IMR-90 (cell line): ENCODE results near the gene NKG7. TPM values are rescaled to one million over a fixed set of nuclear protein-coding genes. Genes with fewer than 3 reads are reported as not detected.

Experiments used
- ATAC-seq: fragments of 200-7000 bp; cut with Tn5 transposase; 2 replicates; pipeline ENCODE4 v1.9.1; 2020; ENCODE audit warnings: low read depth, mild to moderate bottlenecking, moderate library complexity
- BruUV-seq: library from RNA; stranded (reverse); fragments of 400-500 nt; replicated peaks from 2 replicates; lab custom pipeline; 2021; lab: Mats Ljungman, UMichigan
- CTCF ChIA-PET: fragments of 300-600 bp; formaldehyde crosslinking; extraction: SDS; loops from one replicate; lab custom pipeline; 2021; ENCODE audit warnings: antibody characterized with exemption; lab: Yijun Ruan, JAX
- POLR2A ChIA-PET: fragments of 300-600 bp; sonication (Branson Sonifier 250); formaldehyde crosslinking; loops from one replicate; lab custom pipeline; 2022; ENCODE audit warnings: antibody characterized with exemption; ENCODE audit not compliant: unreplicated experiment; lab: Charles Lee
- DNase-seq: peaks from one replicate; pipeline ENCODE4 v3.0.0; 2013
- H2AFZ ChIP-seq: replicated peaks from 2 replicates; pipeline ENCODE3; 2013; ENCODE audit warnings: low read length, mild to moderate bottlenecking; ENCODE audit not compliant: poor library complexity
- H2AK5ac ChIP-seq: 2 replicates; pipeline ENCODE4 v1.6.1; 2013; ENCODE audit warnings: low read depth, low read length, inconsistent platforms
- H2AK9ac ChIP-seq: replicated peaks from 2 replicates; pipeline ENCODE3; 2013; ENCODE audit warnings: mild to moderate bottlenecking, low read depth, low read length, moderate library complexity; ENCODE audit not compliant: poor library complexity
- H2BK120ac ChIP-seq: 2 replicates; pipeline ENCODE4 v1.6.1; 2013; ENCODE audit warnings: low read depth, low read length, inconsistent platforms
- H2BK15ac ChIP-seq: 3 replicates; pipeline ENCODE4 v1.6.1; 2013; ENCODE audit warnings: low read depth, low read length, inconsistent platforms
- H2BK20ac ChIP-seq: 2 replicates; pipeline ENCODE4 v1.6.1; 2013; ENCODE audit warnings: low read depth, mild to moderate bottlenecking, inconsistent platforms, low read length, moderate library complexity
- H2BK5ac ChIP-seq: 2 replicates; pipeline ENCODE4 v1.6.1; 2013; ENCODE audit warnings: mild to moderate bottlenecking, low read depth, low read length, inconsistent platforms; ENCODE audit not compliant: poor library complexity, severe bottlenecking
- H3K14ac ChIP-seq: replicated peaks from 2 replicates; pipeline ENCODE4 v1.6.1; 2013; ENCODE audit warnings: low read depth, low read length, inconsistent platforms
- H3K18ac ChIP-seq: 2 replicates; pipeline ENCODE4 v1.6.1; 2013; ENCODE audit warnings: low read depth, low read length, control low read depth
- H3K23ac ChIP-seq: 2 replicates; pipeline ENCODE4 v1.6.1; 2013; ENCODE audit warnings: low read depth, low read length, inconsistent platforms
- H3K27ac ChIP-seq: 2 replicates; pipeline ENCODE4 v1.5.1; 2013; ENCODE audit warnings: mild to moderate bottlenecking, control low read depth, low read length; ENCODE audit not compliant: insufficient read depth
- H3K27me3 ChIP-seq: 2 replicates; pipeline ENCODE4 v1.6.1; 2013; ENCODE audit warnings: low read length; ENCODE audit not compliant: control insufficient read depth, insufficient read depth
- H3K36me3 ChIP-seq: 2 replicates; pipeline ENCODE4 v1.6.1; 2013; ENCODE audit warnings: low read length, mixed read lengths; ENCODE audit not compliant: control insufficient read depth, insufficient read depth
- H3K4ac ChIP-seq: 2 replicates; pipeline ENCODE4 v1.6.1; 2013; ENCODE audit warnings: low read depth, low read length, inconsistent platforms
- H3K4me1 ChIP-seq: 2 replicates; pipeline ENCODE4 v1.6.1; 2013; ENCODE audit warnings: low read length, mixed read lengths; ENCODE audit not compliant: control insufficient read depth, insufficient read depth
- H3K4me2 ChIP-seq: 2 replicates; pipeline ENCODE4 v1.6.1; 2013; ENCODE audit warnings: low read depth, mild to moderate bottlenecking, control low read depth, low read length, moderate library complexity
- H3K4me3 ChIP-seq: 2 replicates; pipeline ENCODE4 v1.5.1; 2013; ENCODE audit warnings: low read depth, mild to moderate bottlenecking, control low read depth, low read length, moderate library complexity; ENCODE audit not compliant: insufficient read depth
- H3K56ac ChIP-seq: 2 replicates; pipeline ENCODE4 v1.6.1; 2013; ENCODE audit warnings: low read length, inconsistent platforms; ENCODE audit not compliant: insufficient read depth; ENCODE audit errors: extremely low read depth
- H3K79me1 ChIP-seq, 2 experiments: 2 replicates each; pipeline ENCODE4 v1.6.1; 2013; ENCODE audit warnings: low read length in 2 of 2, inconsistent platforms in 1 of 2, low read depth in 1 of 2
- H3K9ac ChIP-seq: 2 replicates; pipeline ENCODE4 v1.6.1; 2013; ENCODE audit warnings: low read depth, low read length, control low read depth
- H3K9me1 ChIP-seq: 2 replicates; pipeline ENCODE4 v1.6.1; 2013; ENCODE audit warnings: low read length, inconsistent platforms; ENCODE audit not compliant: insufficient read depth
- H3K9me3 ChIP-seq: 2 replicates; pipeline ENCODE4 v1.6.1; 2013; ENCODE audit warnings: low read length; ENCODE audit not compliant: control insufficient read depth, insufficient read depth
- H4K20me1 ChIP-seq: 2 replicates; pipeline ENCODE4 v1.6.1; 2013; ENCODE audit warnings: low read length, inconsistent platforms; ENCODE audit not compliant: insufficient read depth
- H4K5ac ChIP-seq: 2 replicates; pipeline ENCODE4 v1.6.1; 2013; ENCODE audit warnings: mild to moderate bottlenecking, low read depth, low read length, control low read depth
- H4K8ac ChIP-seq, 2 experiments: 2 replicates each; pipeline ENCODE4 v1.6.1; 2013; ENCODE audit warnings: low read depth in 2 of 2, low read length in 2 of 2, control low read depth in 1 of 2, inconsistent platforms in 1 of 2
- H4K91ac ChIP-seq: 2 replicates; pipeline ENCODE4 v1.6.1; 2013; ENCODE audit warnings: low read depth, low read length, inconsistent platforms; ENCODE audit not compliant: insufficient read depth
- CEBPB ChIP-seq: IDR thresholded peaks from 2 replicates; pipeline ENCODE4 v1.6.1; 2012; ENCODE audit warnings: low read depth, low read length, improper control_type of control experiment
- CHD1 ChIP-seq: IDR thresholded peaks from 2 replicates; pipeline ENCODE4 v1.6.1; 2012; ENCODE audit warnings: low read depth, low read length, improper control_type of control experiment
- CTCF ChIP-seq: conservative IDR thresholded peaks from 2 replicates; pipeline ENCODE4 v1.5.1; 2012; ENCODE audit warnings: mild to moderate bottlenecking, low read depth, low read length, improper control_type of control experiment
- ELK1 ChIP-seq: fragments of 150-350 bp; IDR thresholded peaks from 2 replicates; pipeline ENCODE4 v1.6.1; 2016; ENCODE audit warnings: low read depth, mild to moderate bottlenecking, low read length, moderate library complexity, borderline replicate concordance
- FOS ChIP-seq: fragments of 150-350 bp; IDR thresholded peaks from 2 replicates; pipeline ENCODE4 v1.6.1; 2016; ENCODE audit warnings: low read depth, low read length
- MAFK ChIP-seq: IDR thresholded peaks from 2 replicates; pipeline ENCODE4 v1.6.1; 2012; ENCODE audit warnings: low read depth, low read length, improper control_type of control experiment
- MAZ ChIP-seq: IDR thresholded peaks from 2 replicates; pipeline ENCODE4 v1.6.1; 2012; ENCODE audit warnings: low read depth, mild to moderate bottlenecking, low read length, improper control_type of control experiment, moderate library complexity, borderline replicate concordance
- POLR2A ChIP-seq: IDR thresholded peaks from 2 replicates; pipeline ENCODE4 v1.6.1; 2012; ENCODE audit warnings: mild to moderate bottlenecking, low read depth, low read length
- RAD21 ChIP-seq: IDR thresholded peaks from 2 replicates; pipeline ENCODE4 v1.6.1; 2012; ENCODE audit warnings: low read length, improper control_type of control experiment
- RFX5 ChIP-seq: IDR thresholded peaks from 2 replicates; pipeline ENCODE4 v1.8.0; 2012; ENCODE audit warnings: low read depth, mild to moderate bottlenecking, low read length, moderate library complexity
- SMC3 ChIP-seq: fragments of 150-350 bp; IDR thresholded peaks from 2 replicates; pipeline ENCODE4 v1.6.1; 2016; ENCODE audit warnings: low read depth, mild to moderate bottlenecking, antibody characterized with exemption, low read length, moderate library complexity
- USF2 ChIP-seq: fragments of 150-350 bp; IDR thresholded peaks from 2 replicates; pipeline ENCODE4 v1.6.1; 2017; ENCODE audit warnings: mild to moderate bottlenecking, antibody characterized with exemption, low read length, low read depth
- WGBS, 2 experiments: methylation state at CpG; one replicate each; pipeline versions ENCODE4 v1.1.5 to v1.1.7; 2013; ENCODE audit warnings: missing lambda C conversion rate in 2 of 2; ENCODE audit not compliant: insufficient read length in 1 of 2; ENCODE audit errors: extremely low coverage in 2 of 2; 5-methylcytosine and 5-hydroxymethylcytosine counted together
- dilution Hi-C: fragments of 300-500 bp; cut with HindIII; formaldehyde crosslinking; loops from one replicate; pipeline ENCODE4 v1.14.3; 2018; ENCODE audit warnings: low sequenced_read_pairs; ENCODE audit not compliant: unreplicated experiment
- in situ Hi-C: fragments of 300-500 bp; cut with MboI; formaldehyde crosslinking; loops from 3 replicates; pipeline ENCODE4 v1.14.3; 2019; ENCODE audit warnings: low sequenced_read_pairs, inconsistent platforms, mixed read lengths
- intact Hi-C: fragments of 100-400 bp; cut with micrococcal nuclease; formaldehyde crosslinking; loops from 2 replicates; pipeline ENCODE4 v1.10.0; 2022
- polyA plus RNA-seq, 3 experiments: library from polyadenylated mRNA; depleted of rRNA; stranded (reverse); fragments of >200 nt; gene quantifications; 2 replicates each; pipeline ENCODE4 v1.2.3, GENCODE V29; 2012; ENCODE audit warnings: low replicate concordance in 1 of 3
- total RNA-seq: library from RNA; depleted of rRNA; stranded (reverse); fragments of >200 nt; gene quantifications from 2 replicates; pipeline ENCODE4 v1.2.3, GENCODE V29; 2012

NKG7 gene
- total and polyA plus RNA-seq, 2 of the 4 experiments (the other 2 are of a cell fraction) = not detected

GRCh38 chr19:51339687-51340656, 32.5 kb downstream of the NKG7 start:
- Histone ChIP-seq H2AK5ac (no peak overlapping the region), H3K79me1 (no peaks in the 10 kb centered on the region), H3K9me1 (0 out of 2 replicates have a peak, but pooled peaks cover 4% of the 10 kb centered on the region), H3K36me3 (peaks cover 5% of the 10 kb centered on the region; the same call in 1 of the 2 replicates), H4K8ac (peak overlapping the region; percentile 22 to 53; a peak in 2 of 4 replicates), H3K18ac (no peak overlapping the region), H2BK15ac (no peak overlapping the region), H2BK20ac (no peak overlapping the region), H3K27ac (peak overlapping the region; percentile 2; the same call in 1 of the 2 replicates), H3K27me3 (no peaks in the 10 kb centered on the region), H3K4me2 (peak overlapping the region; percentile 92), H4K91ac (0 out of 2 replicates have a peak overlapping the region, but pooled peaks have one; percentile 6), H4K20me1 (no peaks in the 10 kb centered on the region), H3K9ac (peak overlapping the region; percentile 48; the same call in 1 of the 2 replicates), H3K23ac (peak overlapping the region; percentile 24; the same call in 1 of the 2 replicates), H3K4ac (peak overlapping the region; percentile 20; the same call in 1 of the 2 replicates), H3K9me3 (no peaks in the 10 kb centered on the region), H3K56ac (no peak overlapping the region), H2BK120ac (no peak overlapping the region), H4K5ac (no peak overlapping the region), H2AFZ (peak overlapping the region; percentile 98), H3K4me1 (no peaks in the 10 kb centered on the region), H3K4me3 (peak overlapping the region; percentile 70), H2BK5ac (peak overlapping the region; percentile 51), H3K14ac (no peak overlapping the region; the same call in 1 of the 2 replicates), H2AK9ac (peak overlapping the region; percentile 76)
- peak; percentile 95 for DNase-seq
- in situ Hi-C loops (no loop called here), intact Hi-C loops (loop anchor here (1.0 to 5.0 kb wide), 6 partner anchors 26 to 437 kb away; partner anchors contain the start of gene ETFB), dilution Hi-C loops (no loop called here)
- BruUV-seq = no TSS peak
- POLR2A ChIA-PET = interaction anchor here (0.5 to 0.6 kb wide), 3 partner anchors 18 to 28 kb away, joined by 3 to 5 read pairs (median 4); partner anchors contain the start of gene ETFB
- CTCF ChIA-PET = interaction anchor here (0.6 to 1.1 kb wide), 2 partner anchors 10 to 19 kb away, joined by 3 to 5 read pairs; no protein-coding TSS in a partner anchor
- peak; percentile 93 for ATAC-seq
- WGBS, 2 experiments = 0% methylated on average over 21 of the region's 107 CpGs; no CpG with 5 or more reads in 1 of the 2 experiments
- TF ChIP-seq USF2 (peak; percentile 93), SMC3 (no peak; the same call in 1 of the 2 replicates), FOS (no peak), MAZ (peak; percentile 62; the same call in 1 of the 2 replicates), RFX5 (no peak), POLR2A (peak; percentile 79), MAFK (no peak), CTCF (peak; percentile 33), RAD21 (peak; percentile 26; the same call in 1 of the 2 replicates), CEBPB (no peak), ELK1 (no peak), CHD1 (no peak)
